ENCODE data around the gene KCNK6. TPM values are rescaled to one million over a fixed set of nuclear protein-coding genes. Genes with fewer than 3 reads are reported as not detected.

KCNK6 gene
- total RNA-seq, 1 donor from 2014 or later: 15.8 TPM

DNA sequence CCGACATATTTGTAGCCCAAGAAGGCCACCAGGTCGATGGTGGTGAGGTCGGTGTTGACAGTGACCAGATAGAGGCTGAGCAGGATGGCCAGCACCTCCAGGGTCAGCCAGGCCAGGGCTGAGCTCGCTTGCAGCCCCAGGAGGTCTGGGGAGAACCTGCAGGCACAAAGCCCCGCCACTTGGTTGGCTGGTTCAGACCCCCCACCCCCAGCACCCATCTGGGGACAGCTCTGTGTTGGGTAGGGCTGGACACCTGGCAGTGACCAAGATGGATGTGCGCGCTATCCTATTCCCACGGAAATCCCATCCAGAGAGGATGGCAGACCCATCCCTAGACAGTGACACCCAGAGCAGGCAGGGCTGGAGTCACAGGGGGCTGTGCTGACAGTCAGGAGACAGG lies 12.0 kb upstream of the KCNK6 start:
- no peak for DNase-seq (ENCODE audit: low spot score)
- peaks cover 5% of the 10 kb centered on the region for H3K27me3 Mint-ChIP-seq (ENCODE audit: unreplicated experiment)
- TF ChIP-seq, protein P1, sequence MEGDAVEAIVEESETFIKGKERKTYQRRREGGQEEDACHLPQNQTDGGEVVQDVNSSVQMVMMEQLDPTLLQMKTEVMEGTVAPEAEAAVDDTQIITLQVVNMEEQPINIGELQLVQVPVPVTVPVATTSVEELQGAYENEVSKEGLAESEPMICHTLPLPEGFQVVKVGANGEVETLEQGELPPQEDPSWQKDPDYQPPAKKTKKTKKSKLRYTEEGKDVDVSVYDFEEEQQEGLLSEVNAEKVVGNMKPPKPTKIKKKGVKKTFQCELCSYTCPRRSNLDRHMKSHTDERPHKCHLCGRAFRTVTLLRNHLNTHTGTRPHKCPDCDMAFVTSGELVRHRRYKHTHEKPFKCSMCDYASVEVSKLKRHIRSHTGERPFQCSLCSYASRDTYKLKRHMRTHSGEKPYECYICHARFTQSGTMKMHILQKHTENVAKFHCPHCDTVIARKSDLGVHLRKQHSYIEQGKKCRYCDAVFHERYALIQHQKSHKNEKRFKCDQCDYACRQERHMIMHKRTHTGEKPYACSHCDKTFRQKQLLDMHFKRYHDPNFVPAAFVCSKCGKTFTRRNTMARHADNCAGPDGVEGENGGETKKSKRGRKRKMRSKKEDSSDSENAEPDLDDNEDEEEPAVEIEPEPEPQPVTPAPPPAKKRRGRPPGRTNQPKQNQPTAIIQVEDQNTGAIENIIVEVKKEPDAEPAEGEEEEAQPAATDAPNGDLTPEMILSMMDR (IDR thresholded peaks at IDR 0.05; ENCODE audit: unreplicated experiment): no peak
- H3K36me3 Mint-ChIP-seq (ENCODE audit: low read depth, unreplicated experiment): peaks cover 13% of the 10 kb centered on the region
- H3K27ac Mint-ChIP-seq (ENCODE audit: unreplicated experiment): no peak overlapping the region
- no peak overlapping the region for H3K4me3 Mint-ChIP-seq (ENCODE audit: unreplicated experiment)
- no peaks in the 10 kb centered on the region for H3K9me3 Mint-ChIP-seq (ENCODE audit: unreplicated experiment)
- peaks cover 7% of the 10 kb centered on the region for H3K4me1 Mint-ChIP-seq (ENCODE audit: unreplicated experiment)

DNA sequence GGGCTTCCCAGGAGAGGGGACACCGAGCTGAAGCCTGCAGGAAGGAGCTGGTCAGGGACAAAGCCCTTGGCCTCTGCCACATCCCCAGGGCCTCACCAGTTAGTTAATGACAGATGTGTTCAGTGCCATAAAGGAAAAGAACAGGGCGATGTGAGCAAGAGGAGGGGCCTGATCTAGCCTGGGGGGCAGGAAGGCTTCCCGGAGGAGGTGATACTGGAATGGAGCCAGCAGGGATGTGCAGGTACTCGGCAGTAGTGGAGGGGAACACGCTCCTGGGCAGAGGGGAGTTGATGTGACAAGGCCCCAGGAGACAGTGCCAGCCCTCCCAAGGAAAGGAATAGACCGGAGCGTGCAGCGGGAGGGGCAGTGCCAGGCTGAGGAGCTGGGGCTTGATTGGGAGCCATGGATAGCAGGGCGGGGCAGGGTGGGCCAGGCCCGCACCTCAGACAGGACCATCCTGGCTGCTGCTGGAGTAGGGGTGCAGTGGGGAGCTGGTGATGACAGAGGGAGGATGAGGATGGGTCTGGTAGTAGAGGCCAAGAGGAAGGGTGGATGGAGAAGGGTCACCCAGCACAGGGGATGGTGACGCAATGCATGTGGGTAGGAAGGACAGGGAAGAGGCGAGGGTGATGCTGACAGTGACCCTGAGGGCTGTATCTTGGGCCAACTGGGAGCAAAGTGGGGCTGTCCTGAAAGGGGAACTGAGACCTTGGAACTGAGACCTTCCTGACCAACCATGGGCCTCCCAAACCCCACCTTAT lies 11.5 kb upstream of the KCNK6 start:
- TF ChIP-seq, protein P1 (IDR thresholded peaks at IDR 0.05; ENCODE audit: unreplicated experiment): no peak
- H3K27ac Mint-ChIP-seq (ENCODE audit: unreplicated experiment): no peak overlapping the region
- no peak for DNase-seq (ENCODE audit: low spot score)
- no peak overlapping the region for H3K4me3 Mint-ChIP-seq (ENCODE audit: unreplicated experiment)
- H3K36me3 Mint-ChIP-seq (ENCODE audit: low read depth, unreplicated experiment): peaks cover 15% of the 10 kb centered on the region
- peaks cover 2% of the 10 kb centered on the region for H3K27me3 Mint-ChIP-seq (ENCODE audit: unreplicated experiment)
- no peaks in the 10 kb centered on the region for H3K9me3 Mint-ChIP-seq (ENCODE audit: unreplicated experiment)
- peaks cover 4% of the 10 kb centered on the region for H3K4me1 Mint-ChIP-seq (ENCODE audit: unreplicated experiment)

DNA sequence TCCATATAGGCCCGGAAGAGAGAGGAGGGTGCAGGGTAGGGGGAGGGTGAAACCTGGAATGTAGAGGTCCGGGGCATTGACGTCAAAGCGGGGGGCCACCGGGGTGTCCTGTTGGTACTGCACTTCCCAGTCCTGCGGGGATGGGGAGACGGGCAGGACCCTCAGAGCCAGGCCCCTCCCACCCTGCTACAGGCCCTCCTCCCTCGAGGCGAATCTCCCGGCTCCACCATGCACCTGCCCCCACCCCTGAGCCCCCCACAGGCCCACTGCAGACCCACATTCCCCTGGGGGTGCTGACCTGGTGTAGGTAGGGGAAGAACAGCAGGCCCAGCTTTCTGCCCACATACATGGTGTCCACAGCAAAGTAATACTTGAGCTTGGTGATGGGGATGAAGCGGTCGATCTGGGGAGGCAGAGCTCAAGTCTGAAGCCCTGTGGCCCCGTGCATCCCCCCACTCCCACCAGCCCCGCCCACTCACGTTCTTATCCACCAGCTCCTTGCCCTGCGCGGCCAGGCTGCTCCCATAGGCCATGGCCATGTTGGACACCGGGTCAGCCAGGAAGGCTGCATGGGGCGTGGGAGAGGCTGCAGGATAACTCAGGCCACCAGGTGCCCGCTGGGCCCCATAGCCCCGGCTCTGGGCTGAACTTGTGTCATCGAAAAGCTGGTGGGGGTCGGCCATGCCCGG lies 10.6 kb upstream of the KCNK6 start:
- peaks cover 15% of the 10 kb centered on the region for H3K36me3 Mint-ChIP-seq (ENCODE audit: low read depth, unreplicated experiment)
- peaks cover 2% of the 10 kb centered on the region for H3K27me3 Mint-ChIP-seq (ENCODE audit: unreplicated experiment)
- TF ChIP-seq, protein P1 (IDR thresholded peaks at IDR 0.05; ENCODE audit: unreplicated experiment): no peak
- no peak for DNase-seq (ENCODE audit: low spot score)
- H3K9me3 Mint-ChIP-seq (ENCODE audit: unreplicated experiment): no peaks in the 10 kb centered on the region
- no peaks in the 10 kb centered on the region for H3K4me1 Mint-ChIP-seq (ENCODE audit: unreplicated experiment)
- no peak overlapping the region for H3K4me3 Mint-ChIP-seq (ENCODE audit: unreplicated experiment)
- H3K27ac Mint-ChIP-seq (ENCODE audit: unreplicated experiment): no peak overlapping the region

DNA sequence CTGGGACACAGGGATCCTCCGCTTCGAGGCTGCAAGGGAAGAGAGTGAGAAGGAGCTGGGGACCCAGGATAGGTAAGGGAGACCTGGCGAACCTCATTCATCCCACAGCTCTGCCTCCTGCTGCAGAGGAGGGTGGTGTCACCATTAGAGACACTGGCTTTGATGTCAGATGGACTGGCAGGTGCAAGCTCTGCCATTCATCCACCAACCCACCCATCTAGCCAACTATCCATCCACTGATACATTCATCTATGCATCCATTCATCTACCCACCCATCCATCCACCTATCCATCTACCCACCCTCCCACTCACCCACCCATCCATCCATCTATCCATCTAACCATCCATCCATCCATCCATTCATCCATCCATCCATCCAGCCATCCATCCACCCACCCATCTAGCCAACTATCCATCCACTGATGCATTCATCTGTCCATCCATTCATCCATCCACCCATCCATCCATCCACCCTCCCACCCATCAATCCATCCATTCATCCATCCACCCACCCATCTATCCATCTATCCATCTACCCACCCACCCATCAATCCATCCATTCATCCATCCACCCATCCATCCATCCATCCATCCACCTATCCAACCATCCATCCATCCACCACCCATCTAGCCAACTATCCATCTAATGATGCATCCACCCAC lies 9.9 kb upstream of the KCNK6 start:
- TF ChIP-seq, protein P1 (IDR thresholded peaks at IDR 0.05; ENCODE audit: unreplicated experiment): no peak
- Mint-ChIP-seq H3K4me3 (ENCODE audit: unreplicated experiment) (no peak overlapping the region), H3K27me3 (ENCODE audit: unreplicated experiment) (peaks cover 2% of the 10 kb centered on the region), H3K9me3 (ENCODE audit: unreplicated experiment) (no peaks in the 10 kb centered on the region), H3K27ac (ENCODE audit: unreplicated experiment) (no peak overlapping the region), H3K36me3 (ENCODE audit: low read depth, unreplicated experiment) (peaks cover 15% of the 10 kb centered on the region), H3K4me1 (ENCODE audit: unreplicated experiment) (no peaks in the 10 kb centered on the region)
- no peak for DNase-seq (ENCODE audit: low spot score)
